ENCODE data around the gene ETS1. TPM values are rescaled to one million over a fixed set of nuclear protein-coding genes. Genes with fewer than 3 reads are reported as not detected.

The ETS1 gene
- polyA plus RNA-seq, 2 of the 4 experiments (the other 2 are of a cell fraction) = 14.5 to 18.8 TPM

- Histone ChIP-seq H3K4me1 (peaks cover 17% of the 10 kb centered on the region), H3K27ac (no peak overlapping the region), H3K4me3 (no peak overlapping the region), H3K4me2 (no peak overlapping the region), H3K9me3 (no peaks in the 10 kb centered on the region)
- WGBS (ENCODE audit: missing lambda C conversion rate) = 13% methylated on average over 1 of the region's 1 CpG
- TF ChIP-seq POLR2A (IDR thresholded peaks at IDR 0.05; ENCODE audit: low read length) (no peak), BCL3 (IDR thresholded peaks at IDR 0.05) (no peak), RAD21 (conservative IDR thresholded peaks at IDR 0.05 in 1 of 2, IDR thresholded peaks at IDR 0.05 in 1 of 2) (no peak), RCOR1 (IDR thresholded peaks at IDR 0.05; ENCODE audit: low read depth, low read length) (no peak), CEBPB (IDR thresholded peaks at IDR 0.05) (no peak)
- FAIRE-seq = no peak
- ATAC-seq = no peak
- no peak for DNase-seq (ENCODE audit: low read depth in 1 of 2, low spot score in 1 of 2)
- POLR2A ChIA-PET = interaction anchor here (0.7 kb wide), 2 partner anchors 73 to 129 kb away, joined by 4 to 11 read pairs; no protein-coding TSS in a partner anchor
- CTCF ChIA-PET = interaction anchor here (1.0 to 1.5 kb wide), 2 partner anchors 41 to 106 kb away, joined by 3 to 5 read pairs; no protein-coding TSS in a partner anchor
Observed at GRCh38 chr11:128525411-128526243, 61.7 kb downstream of the ETS1 start.

DNA sequence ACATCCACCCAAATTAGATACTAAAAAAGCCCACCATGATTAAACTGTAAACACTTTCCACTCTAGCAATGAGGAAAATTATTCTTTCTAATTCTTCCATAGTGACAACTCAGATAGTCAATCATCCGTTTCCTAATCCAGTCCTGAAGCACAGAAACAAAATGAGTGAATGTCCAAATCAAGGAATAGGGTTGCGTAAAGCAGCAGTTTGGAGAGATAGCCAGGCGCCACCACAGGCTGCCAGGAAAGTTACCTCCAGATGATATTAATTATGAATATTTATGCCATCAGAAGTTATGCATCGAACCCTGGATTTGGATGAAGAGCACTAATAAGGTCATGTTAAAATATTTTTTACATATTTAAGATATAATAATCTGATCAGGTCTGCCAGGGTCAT is 63.2 kb downstream of the ETS1 start:
- 90% methylated on average over 4 of the region's 4 CpGs for WGBS (ENCODE audit: missing lambda C conversion rate)
- Histone ChIP-seq H3K4me3 (no peak overlapping the region), H3K27ac (peak overlapping the region in 1 of 2 experiments; percentile 94; a peak in 2 of 6 replicates), H3K9me3 (no peaks in the 10 kb centered on the region), H3K4me2 (no peak overlapping the region), H3K4me1 (peaks cover 28% of the 10 kb centered on the region)
- no peak for FAIRE-seq
- ChIA-PET CTCF (interaction anchor here (1.4 kb wide), 1 partner anchor 234 kb away, joined by 5 read pairs; no protein-coding TSS in a partner anchor), POLR2A (no interaction called here)
- ATAC-seq = no peak
- no peak for TF ChIP-seq SREBF2 (IDR thresholded peaks at IDR 0.05)
- TF ChIP-seq MYC (IDR thresholded peaks at IDR 0.05; ENCODE audit: borderline replicate concordance, low read length) = no peak
- no peak for TF ChIP-seq HOXA7 (CRISPR knock-in tag; IDR thresholded peaks at IDR 0.05)
- no peak for TF ChIP-seq HEYL (CRISPR knock-in tag; IDR thresholded peaks at IDR 0.05)
- TF ChIP-seq CEBPB (IDR thresholded peaks at IDR 0.05) = peak in 1 of 2 experiments; percentile 45; a peak in 1 of 4 replicates
- TF ChIP-seq FOSB (CRISPR knock-in tag; IDR thresholded peaks at IDR 0.05) = no peak
- TF ChIP-seq, protein P1, sequence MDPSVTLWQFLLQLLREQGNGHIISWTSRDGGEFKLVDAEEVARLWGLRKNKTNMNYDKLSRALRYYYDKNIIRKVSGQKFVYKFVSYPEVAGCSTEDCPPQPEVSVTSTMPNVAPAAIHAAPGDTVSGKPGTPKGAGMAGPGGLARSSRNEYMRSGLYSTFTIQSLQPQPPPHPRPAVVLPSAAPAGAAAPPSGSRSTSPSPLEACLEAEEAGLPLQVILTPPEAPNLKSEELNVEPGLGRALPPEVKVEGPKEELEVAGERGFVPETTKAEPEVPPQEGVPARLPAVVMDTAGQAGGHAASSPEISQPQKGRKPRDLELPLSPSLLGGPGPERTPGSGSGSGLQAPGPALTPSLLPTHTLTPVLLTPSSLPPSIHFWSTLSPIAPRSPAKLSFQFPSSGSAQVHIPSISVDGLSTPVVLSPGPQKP (IDR thresholded peaks at IDR 0.05; ENCODE audit: low read depth, low read length) = no peak
- no peak for TF ChIP-seq EP300 (IDR thresholded peaks at IDR 0.05)
- no peak for DNase-seq (ENCODE audit: low read depth in 1 of 2, low spot score in 1 of 2)

DNA sequence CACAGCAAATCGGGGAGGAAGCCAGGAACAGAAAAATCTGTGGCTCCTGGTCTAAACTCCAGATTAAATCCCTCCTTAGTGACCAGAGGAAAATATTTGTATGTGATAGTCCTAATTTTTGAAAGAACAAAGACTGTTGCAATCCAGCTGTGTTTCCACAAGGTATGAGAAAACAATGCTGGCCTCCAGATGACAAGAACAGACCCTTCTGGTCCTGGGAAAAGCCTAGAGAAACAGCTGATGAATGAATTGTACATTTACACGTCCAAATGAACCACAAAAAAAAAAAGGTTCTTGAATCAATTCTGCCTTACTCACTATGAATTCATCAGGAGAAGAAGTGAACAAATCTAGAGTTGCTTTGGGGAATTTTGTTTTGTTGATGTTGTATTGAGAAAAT is 63.7 kb downstream of the ETS1 start:
- H3K27ac ChIP-seq = peak overlapping the region; percentile 83 to 94
- no peak for TF ChIP-seq PHF8 (IDR thresholded peaks at IDR 0.05; ENCODE audit: borderline replicate concordance, low read depth)
- TF ChIP-seq, protein P1 (IDR thresholded peaks at IDR 0.05; ENCODE audit: low read depth, low read length) = no peak
- no peak for TF ChIP-seq EHMT2 (IDR thresholded peaks at IDR 0.05; ENCODE audit: low read depth)
- no peak for TF ChIP-seq POLR2A (IDR thresholded peaks at IDR 0.05; ENCODE audit: low read length)
- TF ChIP-seq TP53 (CRISPR knock-in tag; IDR thresholded peaks at IDR 0.05) = no peak
- no peak for TF ChIP-seq TFCP2L1 (CRISPR knock-in tag; IDR thresholded peaks at IDR 0.05)
- TF ChIP-seq, protein P2, sequence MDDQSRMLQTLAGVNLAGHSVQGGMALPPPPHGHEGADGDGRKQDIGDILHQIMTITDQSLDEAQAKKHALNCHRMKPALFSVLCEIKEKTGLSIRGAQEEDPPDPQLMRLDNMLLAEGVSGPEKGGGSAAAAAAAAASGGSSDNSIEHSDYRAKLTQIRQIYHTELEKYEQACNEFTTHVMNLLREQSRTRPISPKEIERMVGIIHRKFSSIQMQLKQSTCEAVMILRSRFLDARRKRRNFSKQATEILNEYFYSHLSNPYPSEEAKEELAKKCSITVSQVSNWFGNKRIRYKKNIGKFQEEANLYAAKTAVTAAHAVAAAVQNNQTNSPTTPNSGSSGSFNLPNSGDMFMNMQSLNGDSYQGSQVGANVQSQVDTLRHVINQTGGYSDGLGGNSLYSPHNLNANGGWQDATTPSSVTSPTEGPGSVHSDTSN (IDR thresholded peaks at IDR 0.05) = no peak
- 19% methylated on average over 2 of the region's 2 CpGs for WGBS (ENCODE audit: missing lambda C conversion rate)

More for the DNA sequence above, 63.7 kb downstream of the ETS1 start:
- Histone ChIP-seq H3K4me2 (peak overlapping the region; percentile 78), H3K4me1 (peaks cover 33% of the 10 kb centered on the region), H3K4me3 (no peak overlapping the region), H3K9me3 (no peaks in the 10 kb centered on the region)
- no peak for FAIRE-seq
- ChIA-PET POLR2A (interaction anchor here (2.9 kb wide), 1 partner anchor 15 kb away, joined by 25 read pairs; no protein-coding TSS in a partner anchor), CTCF (interaction anchor here (1.1 to 1.4 kb wide), 2 partner anchors 122 to 233 kb away, joined by 3 to 5 read pairs; no protein-coding TSS in a partner anchor)
- no peak for DNase-seq (ENCODE audit: low read depth in 1 of 2, low spot score in 1 of 2)
- ATAC-seq = no peak

Measured in A549 (cell line).